GM18505 (cell line): ENCODE measurements around the gene COX4I1.

ENCODE experiments used
- ATAC-seq: cut with Tn5 transposase; IDR thresholded peaks from one replicate; pipeline ENCODE4 v1.9.1; 2021; ENCODE audit not compliant: unreplicated experiment
- POLR2A ChIP-seq: IDR thresholded peaks from 4 replicates; pipeline ENCODE4 v1.6.1; 2011; ENCODE audit warnings: borderline replicate concordance; ENCODE audit not compliant: insufficient read depth, insufficient read length; ENCODE audit errors: extremely low read depth

The COX4I1 gene

DNA sequence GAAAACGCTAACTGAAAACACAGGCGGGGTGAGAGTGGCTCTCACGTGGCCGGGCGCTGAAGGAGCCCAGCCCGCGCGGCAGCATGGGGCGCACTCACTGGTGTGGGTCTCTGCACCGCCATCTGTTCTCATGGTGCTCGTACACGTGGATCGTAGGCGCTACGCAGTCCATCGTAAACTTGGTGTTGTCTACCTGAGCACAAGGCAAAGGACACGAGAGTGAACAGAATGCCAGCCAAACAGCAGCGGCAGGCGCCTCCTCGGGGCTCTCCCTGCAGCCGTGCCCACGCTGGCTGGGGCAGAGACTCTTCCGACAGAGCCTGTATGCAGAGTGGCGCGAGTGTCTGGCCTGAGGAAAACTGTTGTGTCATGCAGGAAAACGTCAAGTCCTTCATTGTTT, 19.2 kb upstream of the COX4I1 start:
- no peak for TF ChIP-seq POLR2A
- ATAC-seq = no peak

DNA sequence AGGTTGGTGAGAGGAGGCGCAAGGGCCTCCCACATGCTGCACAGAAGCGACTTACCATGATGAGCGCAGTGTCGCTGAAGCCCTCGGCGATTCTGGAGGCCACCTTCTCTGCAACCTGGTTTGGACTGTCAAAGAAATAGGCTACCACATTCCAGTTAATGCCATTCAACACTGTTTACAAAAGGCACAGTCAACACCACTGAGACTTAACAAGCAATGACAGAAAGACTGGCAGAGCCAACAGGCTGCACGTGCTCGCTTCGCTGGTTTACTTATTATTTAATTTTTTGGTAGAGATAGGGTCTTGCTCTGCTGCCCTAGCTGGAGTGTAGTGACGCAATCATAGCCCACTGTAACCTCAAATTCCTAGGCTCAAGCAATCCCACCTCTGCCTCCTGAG, 18.3 kb upstream of the COX4I1 start:
- no peak for ATAC-seq
- no peak for TF ChIP-seq POLR2A

DNA sequence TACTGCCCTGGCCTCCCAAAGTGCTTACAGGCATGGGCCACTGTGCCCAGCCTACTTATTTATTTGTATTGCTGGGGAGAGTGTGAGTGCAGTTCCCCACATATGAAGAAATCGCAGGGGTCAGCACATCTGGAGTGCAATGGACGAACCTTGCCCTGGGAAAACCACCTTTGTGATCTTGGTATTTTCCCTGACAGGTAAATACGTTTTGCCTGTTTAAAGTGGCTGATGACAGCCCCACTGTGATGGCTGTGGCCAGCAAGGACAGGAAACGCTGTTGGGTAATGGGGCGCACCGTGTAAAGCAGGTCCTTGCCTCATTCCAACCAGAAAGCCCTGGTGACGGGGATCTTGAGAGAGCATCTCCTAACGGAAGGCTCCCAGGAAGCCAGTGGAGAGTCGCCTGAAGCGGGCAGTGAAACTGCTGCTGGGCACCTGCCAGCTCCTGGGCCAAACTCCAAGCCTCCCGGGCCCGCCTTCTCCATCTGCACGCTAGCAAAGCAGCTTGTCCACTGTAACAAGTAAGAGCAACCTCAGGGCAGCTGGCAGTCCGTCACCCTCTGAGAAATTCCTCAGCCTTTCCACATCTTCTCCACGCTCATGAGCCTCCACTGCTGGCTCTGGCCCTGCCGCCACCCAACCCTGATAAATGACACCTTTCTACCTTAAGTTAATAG, 17.7 kb upstream of the COX4I1 start:
- no peak for TF ChIP-seq POLR2A
- no peak for ATAC-seq

DNA sequence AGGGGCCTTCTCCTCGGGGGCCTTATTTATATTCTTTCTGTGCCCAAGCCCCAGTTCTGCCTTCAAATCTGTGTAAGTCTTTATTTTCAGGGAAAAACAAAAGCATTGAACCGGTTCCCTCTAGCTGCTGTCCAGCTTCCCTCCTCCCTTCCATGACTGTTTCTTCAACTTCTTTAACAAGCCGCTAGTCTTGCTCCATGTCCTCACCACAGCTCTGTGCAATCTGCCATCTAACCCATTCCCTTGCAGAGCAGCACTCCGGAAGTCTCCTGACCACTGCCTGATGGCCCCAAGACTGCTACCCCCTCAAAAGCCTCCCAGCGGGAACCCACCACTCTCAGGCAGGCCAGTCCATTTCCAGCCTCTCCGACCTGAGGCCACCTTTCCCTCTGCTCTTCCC, 17.0 kb upstream of the COX4I1 start:
- ATAC-seq = no peak
- no peak for TF ChIP-seq POLR2A

DNA sequence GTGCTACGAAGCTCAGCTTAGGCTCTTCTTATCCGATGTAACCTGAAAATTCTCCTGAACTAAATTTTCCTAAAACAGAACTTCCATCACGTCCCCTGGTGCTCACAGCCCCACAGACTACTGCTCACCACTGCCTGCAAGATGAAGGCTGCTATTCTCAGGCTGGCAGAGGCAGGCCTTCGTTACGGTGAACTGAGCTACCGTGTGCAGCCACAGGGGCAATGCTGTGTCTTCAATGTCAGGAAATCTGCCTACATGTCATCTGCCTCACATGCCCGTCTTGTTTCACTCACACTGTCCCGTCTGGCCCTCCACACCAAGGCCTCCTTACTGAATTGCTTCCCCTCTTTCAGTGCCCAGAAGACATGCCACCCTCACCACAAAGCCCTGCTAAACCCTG, 16.1 kb upstream of the COX4I1 start:
- TF ChIP-seq POLR2A = no peak
- no peak for ATAC-seq

DNA sequence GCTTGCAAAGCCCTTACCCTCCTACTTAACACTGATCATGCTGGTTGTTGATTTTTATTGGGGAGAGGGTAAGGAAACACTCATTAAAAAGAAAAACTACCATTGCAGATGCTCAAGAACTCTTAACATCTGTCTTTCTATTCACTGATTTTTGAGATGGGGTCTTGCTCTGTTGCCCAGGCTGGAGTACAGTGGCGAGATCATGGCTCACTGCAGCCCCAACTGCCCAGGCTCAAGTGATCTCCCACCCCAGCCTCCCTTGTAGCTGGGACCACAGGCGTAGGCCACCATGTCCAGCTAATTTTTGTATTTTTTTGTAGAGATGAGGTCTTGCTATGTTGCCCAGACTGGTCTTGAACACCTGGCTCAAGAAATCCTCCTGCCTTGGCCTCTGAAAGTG, 14.7 kb upstream of the COX4I1 start:
- TF ChIP-seq POLR2A = no peak
- ATAC-seq = no peak

DNA sequence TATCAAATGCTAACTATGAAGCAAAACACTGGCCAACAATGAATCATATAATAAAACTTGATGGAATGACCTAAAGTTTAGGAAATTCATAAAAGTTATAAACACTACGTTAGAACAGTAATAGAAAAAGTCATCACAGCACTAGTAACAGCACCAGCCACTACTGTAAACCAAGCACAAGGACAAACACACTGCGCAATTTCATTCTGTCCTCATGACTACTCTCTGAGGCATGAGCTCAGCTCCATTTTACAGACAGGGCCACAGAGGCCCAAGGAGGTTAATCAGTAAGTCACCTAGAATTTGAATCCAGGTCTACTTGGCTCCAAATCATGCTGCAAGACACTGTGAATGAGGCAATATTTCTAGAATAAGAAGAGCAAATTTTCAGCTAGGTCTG, 13.6 kb upstream of the COX4I1 start:
- no peak for TF ChIP-seq POLR2A
- no peak for ATAC-seq

DNA sequence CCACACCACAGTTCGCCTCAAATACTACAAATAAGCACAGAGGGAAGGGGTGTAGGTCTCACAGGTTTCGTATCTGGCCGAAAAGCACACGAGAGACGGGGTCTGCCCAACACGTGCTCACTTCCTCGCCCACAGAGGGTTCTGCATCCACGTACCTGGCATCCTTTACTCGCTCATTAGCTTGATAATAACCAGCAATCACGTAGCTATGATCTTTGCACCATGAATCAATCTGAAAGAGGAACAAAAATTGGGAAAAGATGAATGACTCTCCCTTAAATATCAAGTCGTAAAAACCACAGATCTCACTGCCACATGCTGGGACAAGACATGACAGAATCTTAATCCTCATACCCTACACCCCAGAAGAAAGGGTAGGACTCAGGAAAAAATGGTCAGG, 10.7 kb upstream of the COX4I1 start:
- no peak for TF ChIP-seq POLR2A
- ATAC-seq = no peak

DNA sequence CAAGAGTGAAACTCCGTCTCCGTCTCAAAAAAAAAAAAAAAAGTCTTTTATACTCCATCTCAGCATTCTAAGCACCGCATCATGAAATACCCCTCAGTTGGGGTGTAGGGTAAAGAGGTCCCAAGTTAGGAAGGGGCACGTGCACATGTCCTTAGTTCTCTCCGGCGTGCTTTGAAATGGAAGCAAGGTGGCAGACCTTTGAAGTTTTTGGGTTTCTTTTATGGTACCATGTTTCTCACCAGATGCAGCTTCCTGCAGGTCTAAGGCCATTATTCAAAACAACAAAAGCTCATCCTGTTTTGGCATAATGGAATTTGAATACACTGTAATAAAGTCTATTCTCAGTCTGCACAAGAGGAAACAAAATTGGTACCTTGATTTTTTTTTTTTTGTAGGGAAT, 9.7 kb upstream of the COX4I1 start:
- TF ChIP-seq POLR2A = no peak
- no peak for ATAC-seq

DNA sequence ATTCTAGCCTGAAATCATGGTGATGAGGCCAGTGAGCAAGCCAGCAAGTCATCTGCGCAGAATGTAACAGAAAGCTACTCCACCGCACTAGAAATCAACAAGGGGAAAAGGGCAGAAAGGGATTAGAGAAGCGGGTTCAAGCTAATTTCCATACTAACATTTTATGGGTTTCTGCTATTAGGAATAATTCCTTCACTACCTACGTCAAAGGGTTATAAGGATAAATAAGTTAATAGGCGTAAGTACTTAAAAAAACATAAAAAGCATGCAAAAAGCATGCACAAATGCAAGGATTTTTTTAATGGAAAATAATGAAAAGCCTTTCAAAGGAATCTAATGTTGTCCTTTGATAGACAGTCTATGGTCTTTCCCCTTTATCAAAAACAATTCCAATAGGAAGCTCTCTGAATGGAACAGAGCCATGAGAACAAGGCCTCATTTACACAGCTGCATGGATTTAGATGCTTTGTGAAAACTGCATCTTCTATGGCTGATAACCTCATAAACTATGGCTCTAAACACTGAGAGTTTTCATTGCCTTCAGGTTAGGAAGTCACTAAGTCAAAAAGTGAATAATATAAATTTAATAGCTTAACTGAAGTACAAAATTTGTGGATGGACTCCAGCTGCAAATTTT, 5.7 kb upstream of the COX4I1 start:
- TF ChIP-seq POLR2A = no peak
- ATAC-seq = no peak

DNA sequence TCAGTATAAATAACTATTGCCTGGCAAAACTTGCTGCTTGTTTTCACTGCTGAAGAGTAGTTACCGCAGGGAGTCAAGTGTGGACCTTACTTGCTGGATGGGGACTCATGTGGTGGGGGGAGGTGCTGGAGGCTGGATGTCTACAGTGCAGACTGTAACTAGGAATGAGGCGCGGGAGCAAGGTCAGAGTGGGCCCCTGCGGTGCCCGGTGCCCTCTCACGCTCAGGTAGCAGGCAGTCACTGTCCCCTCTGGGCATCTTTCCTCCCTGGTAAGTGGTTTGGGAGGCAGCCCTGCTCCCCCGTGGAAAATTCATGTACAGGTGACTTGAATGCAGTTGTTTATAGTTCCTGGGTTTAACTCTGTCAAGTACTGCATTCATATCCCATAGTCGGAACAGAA, 4.8 kb upstream of the COX4I1 start:
- TF ChIP-seq POLR2A = no peak
- no peak for ATAC-seq

DNA sequence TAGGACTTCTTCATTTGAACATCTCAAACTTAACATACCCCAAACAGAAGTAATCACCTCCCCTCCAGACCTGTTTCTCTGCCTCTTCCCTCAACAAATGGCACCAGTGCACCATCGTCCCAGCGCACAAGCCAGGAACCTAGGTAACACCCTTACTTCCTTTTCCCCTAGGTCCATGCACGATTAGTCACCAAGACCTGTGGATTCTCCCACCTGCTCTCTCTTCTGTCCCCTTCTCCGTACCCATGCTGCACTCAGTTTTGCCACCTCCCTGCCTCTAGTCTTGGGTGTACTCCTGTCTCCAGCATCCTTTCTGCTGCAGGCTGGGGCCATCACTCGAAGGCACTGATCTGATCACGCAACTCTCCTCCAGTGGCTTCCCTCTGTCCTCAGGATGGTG, 3.3 kb upstream of the COX4I1 start:
- no peak for ATAC-seq
- no peak for TF ChIP-seq POLR2A

DNA sequence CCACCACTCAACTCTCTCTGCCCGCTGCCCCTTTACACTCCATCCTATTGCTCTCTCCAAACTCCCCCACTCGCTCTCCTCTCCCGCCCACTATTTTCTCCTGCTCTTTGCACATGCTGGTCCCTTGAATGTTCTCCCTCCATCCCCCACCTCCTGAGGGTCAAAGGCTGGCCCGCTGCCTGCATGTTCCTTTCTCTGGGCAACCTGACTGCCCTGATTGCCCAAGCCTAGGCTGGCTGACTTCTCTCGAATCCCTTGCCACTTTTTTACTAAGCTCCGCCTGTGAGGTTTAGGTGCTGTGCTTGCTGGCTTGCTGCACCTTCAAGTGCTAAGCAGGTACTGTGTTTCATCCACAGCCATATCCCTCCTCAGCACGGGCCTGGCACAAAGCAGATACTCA, 2.9 kb upstream of the COX4I1 start:
- no peak for TF ChIP-seq POLR2A

DNA sequence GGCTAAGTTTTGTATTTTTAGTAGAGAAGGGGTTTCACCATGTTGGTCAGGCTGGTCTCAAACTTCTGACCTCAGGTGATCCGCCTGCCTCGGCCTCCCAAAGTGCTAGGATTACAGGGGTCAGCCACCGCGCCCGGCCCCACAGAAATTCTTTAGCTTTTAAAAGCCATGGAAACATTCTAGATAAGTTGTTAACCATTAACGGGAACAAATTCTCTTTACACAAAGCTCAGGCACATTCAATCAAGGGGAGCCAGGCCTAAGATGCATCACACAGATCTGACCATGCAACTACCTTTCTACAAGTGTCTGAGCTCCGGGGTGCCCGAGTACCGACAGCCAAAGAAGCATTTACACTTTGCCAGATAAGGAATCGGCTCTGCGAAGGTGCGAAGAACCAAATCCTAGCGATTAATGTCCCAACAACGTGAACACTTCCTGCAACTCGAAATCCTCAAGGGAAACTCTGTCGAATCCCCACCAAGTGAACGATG, 1.2 kb upstream of the COX4I1 start:
- TF ChIP-seq POLR2A = no peak
- no peak for ATAC-seq

More for the DNA sequence above, 2.9 kb upstream of the COX4I1 start:
- ATAC-seq = no peak
